Parathyroid adenoma (tissue), 2 donors: ENCODE data around the gene UBE2E2.

Experiments
- H2AFZ ChIP-seq: fragments of 300-600 bp; sonication (generic); one replicate; pipeline ENCODE4 v1.7.0; 2017; ENCODE audit warnings: antibody characterized with exemption, mild to moderate bottlenecking
- H3K27ac ChIP-seq: fragments of 300-600 bp; sonication (generic); one replicate; pipeline ENCODE4 v1.7.0; 2017
- H3K27me3 ChIP-seq: fragments of 300-600 bp; sonication (generic); one replicate; pipeline ENCODE4 v1.7.0; 2017; ENCODE audit warnings: low read length; ENCODE audit not compliant: control insufficient read depth, insufficient read depth
- H3K36me3 ChIP-seq: fragments of 300-600 bp; sonication (generic); one replicate; pipeline ENCODE4 v1.7.0; 2017; ENCODE audit warnings: low read length; ENCODE audit not compliant: control insufficient read depth, insufficient read depth
- H3K4me1 ChIP-seq: fragments of 300-600 bp; sonication (generic); one replicate; pipeline ENCODE4 v1.7.0; 2017; ENCODE audit warnings: control low read depth
- H3K4me2 ChIP-seq: fragments of 300-600 bp; sonication (generic); one replicate; pipeline ENCODE4 v1.7.0; 2017; ENCODE audit warnings: low read length
- H3K4me3 ChIP-seq: fragments of 300-600 bp; sonication (generic); one replicate; pipeline ENCODE4 v1.7.0; 2017; ENCODE audit warnings: low read depth, low read length
- H3K79me2 ChIP-seq: fragments of 300-600 bp; sonication (generic); one replicate; pipeline ENCODE4 v1.7.0; 2017; ENCODE audit warnings: control low read depth
- H3K9ac ChIP-seq: fragments of 300-600 bp; sonication (generic); one replicate; pipeline ENCODE4 v1.7.0; 2017; ENCODE audit warnings: mild to moderate bottlenecking
- H3K9me3 ChIP-seq: fragments of 300-600 bp; sonication (generic); one replicate; pipeline ENCODE4 v1.7.0; 2017; ENCODE audit warnings: low read length; ENCODE audit not compliant: control insufficient read depth
- TF ChIP-seq, protein P1 (sequence below): fragments of 300-600 bp; sonication (generic); IDR thresholded peaks from one replicate; pipeline ENCODE4 v1.7.0; 2017; ENCODE audit warnings: antibody characterized with exemption, mild to moderate bottlenecking
- donor health status: primary hyperparathyroidism.

UBE2E2 gene

GRCh38 chr3:23263796-23264195 is 60.7 kb downstream of the UBE2E2 start:
- no peaks in the 10 kb centered on the region for H3K79me2 ChIP-seq
- H2AFZ ChIP-seq, result no peak overlapping the region
- H3K9me3 ChIP-seq, result no peaks in the 10 kb centered on the region
- no peak overlapping the region for H3K4me2 ChIP-seq
- no peak overlapping the region for H3K27ac ChIP-seq
- H3K27me3 ChIP-seq, result no peaks in the 10 kb centered on the region
- no peaks in the 10 kb centered on the region for H3K36me3 ChIP-seq
- H3K9ac ChIP-seq, result no peak overlapping the region
- H3K4me1 ChIP-seq, result no peaks in the 10 kb centered on the region
- TF ChIP-seq, protein P1, sequence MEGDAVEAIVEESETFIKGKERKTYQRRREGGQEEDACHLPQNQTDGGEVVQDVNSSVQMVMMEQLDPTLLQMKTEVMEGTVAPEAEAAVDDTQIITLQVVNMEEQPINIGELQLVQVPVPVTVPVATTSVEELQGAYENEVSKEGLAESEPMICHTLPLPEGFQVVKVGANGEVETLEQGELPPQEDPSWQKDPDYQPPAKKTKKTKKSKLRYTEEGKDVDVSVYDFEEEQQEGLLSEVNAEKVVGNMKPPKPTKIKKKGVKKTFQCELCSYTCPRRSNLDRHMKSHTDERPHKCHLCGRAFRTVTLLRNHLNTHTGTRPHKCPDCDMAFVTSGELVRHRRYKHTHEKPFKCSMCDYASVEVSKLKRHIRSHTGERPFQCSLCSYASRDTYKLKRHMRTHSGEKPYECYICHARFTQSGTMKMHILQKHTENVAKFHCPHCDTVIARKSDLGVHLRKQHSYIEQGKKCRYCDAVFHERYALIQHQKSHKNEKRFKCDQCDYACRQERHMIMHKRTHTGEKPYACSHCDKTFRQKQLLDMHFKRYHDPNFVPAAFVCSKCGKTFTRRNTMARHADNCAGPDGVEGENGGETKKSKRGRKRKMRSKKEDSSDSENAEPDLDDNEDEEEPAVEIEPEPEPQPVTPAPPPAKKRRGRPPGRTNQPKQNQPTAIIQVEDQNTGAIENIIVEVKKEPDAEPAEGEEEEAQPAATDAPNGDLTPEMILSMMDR, result no peak
- H3K4me3 ChIP-seq, result no peak overlapping the region

DNA sequence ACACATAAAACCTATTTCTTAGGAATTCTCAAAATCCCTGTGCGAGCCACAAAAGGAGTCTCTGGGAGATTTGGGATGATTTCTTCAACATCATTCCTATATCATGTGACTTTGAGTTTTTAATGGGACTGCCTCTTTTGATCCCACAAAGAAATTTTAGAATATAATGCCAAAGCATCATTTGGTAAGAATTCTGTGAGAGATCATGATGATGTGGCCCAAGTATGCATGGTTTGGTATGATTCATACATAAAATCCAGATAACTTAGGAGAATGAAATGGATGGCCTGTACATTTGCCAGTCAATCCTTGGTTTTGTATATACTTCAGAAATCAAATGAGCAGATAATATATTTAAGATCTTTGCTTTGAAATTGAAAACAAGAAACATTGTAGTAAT is 61.3 kb downstream of the UBE2E2 start:
- TF ChIP-seq, protein P1, result no peak
- Histone ChIP-seq H3K36me3 (no peaks in the 10 kb centered on the region), H3K4me2 (no peak overlapping the region), H3K79me2 (no peaks in the 10 kb centered on the region), H3K9ac (no peak overlapping the region), H3K4me1 (no peaks in the 10 kb centered on the region), H3K27me3 (no peaks in the 10 kb centered on the region), H3K4me3 (no peak overlapping the region), H3K27ac (no peak overlapping the region), H2AFZ (no peak overlapping the region), H3K9me3 (no peaks in the 10 kb centered on the region)

DNA sequence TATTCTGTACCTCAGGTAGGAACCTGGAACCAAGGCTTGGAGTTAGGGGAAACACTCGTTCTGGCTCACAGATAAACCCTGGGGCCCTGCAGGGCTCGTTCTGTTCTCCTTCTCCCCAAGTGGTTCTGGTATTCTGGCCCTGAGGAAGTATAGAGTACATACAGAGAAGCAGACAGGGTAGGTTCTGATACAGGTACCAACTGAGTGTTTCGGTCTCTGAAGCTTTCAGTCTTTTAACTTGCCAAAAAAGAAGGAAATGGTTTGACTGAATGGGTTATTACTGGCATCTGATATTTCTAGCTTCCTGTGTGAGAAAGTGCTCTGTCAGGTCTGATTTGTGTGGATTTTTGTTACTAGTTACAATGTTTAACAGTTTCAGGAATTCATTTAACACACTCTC is 67.3 kb downstream of the UBE2E2 start:
- Histone ChIP-seq H3K9ac (no peak overlapping the region), H2AFZ (no peak overlapping the region), H3K27me3 (no peaks in the 10 kb centered on the region), H3K4me3 (no peak overlapping the region), H3K9me3 (no peaks in the 10 kb centered on the region), H3K36me3 (no peaks in the 10 kb centered on the region), H3K4me2 (no peak overlapping the region), H3K27ac (no peak overlapping the region), H3K79me2 (peaks cover 5% of the 10 kb centered on the region), H3K4me1 (no peaks in the 10 kb centered on the region)
- TF ChIP-seq, protein P1, result no peak

GRCh38 chr3:23271876-23272741 is 69.0 kb downstream of the UBE2E2 start:
- H3K27ac ChIP-seq, result no peak overlapping the region
- no peaks in the 10 kb centered on the region for H3K36me3 ChIP-seq
- H3K79me2 ChIP-seq, result peaks cover 5% of the 10 kb centered on the region
- TF ChIP-seq, protein P1, result no peak
- H2AFZ ChIP-seq, result no peak overlapping the region
- no peaks in the 10 kb centered on the region for H3K4me1 ChIP-seq
- no peak overlapping the region for H3K9ac ChIP-seq
- no peak overlapping the region for H3K4me3 ChIP-seq
- no peak overlapping the region for H3K4me2 ChIP-seq
- no peaks in the 10 kb centered on the region for H3K27me3 ChIP-seq
- no peaks in the 10 kb centered on the region for H3K9me3 ChIP-seq

DNA sequence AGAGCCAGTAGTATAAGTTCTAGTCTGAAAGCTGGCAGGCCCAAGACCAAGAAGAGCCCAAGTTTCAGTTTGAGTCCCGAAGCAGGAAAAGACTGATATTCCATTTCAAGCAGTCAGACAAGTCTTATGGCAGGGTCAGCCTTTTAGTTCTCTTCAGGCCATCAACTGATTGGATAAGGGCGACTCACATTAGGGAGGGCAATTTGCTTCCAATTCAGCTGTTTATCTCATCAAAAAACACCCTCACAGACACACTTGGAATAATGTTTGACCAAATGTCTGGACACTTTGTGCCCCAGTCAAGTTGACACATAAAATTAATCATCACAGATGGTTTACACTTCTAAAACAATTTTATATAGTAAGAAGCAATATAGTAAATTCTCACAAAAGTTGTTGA is 69.7 kb downstream of the UBE2E2 start:
- Histone ChIP-seq H3K27me3 (no peaks in the 10 kb centered on the region), H3K4me3 (no peak overlapping the region), H3K36me3 (no peaks in the 10 kb centered on the region), H3K9me3 (no peaks in the 10 kb centered on the region), H3K4me1 (no peaks in the 10 kb centered on the region), H3K79me2 (peaks cover 5% of the 10 kb centered on the region), H3K4me2 (no peak overlapping the region), H3K9ac (no peak overlapping the region), H3K27ac (no peak overlapping the region), H2AFZ (no peak overlapping the region)
- TF ChIP-seq, protein P1, result no peak
